ENCODE results near the gene LEMD2. TPM values are rescaled to one million over a fixed set of nuclear protein-coding genes. Genes with fewer than 3 reads are reported as not detected.
A peak's percentile ranks its signal among the peaks of the same experiment; 100 is the strongest.

Gene LEMD2
- total RNA-seq, 1 donor from 2014 or later = 53.6 TPM

DNA sequence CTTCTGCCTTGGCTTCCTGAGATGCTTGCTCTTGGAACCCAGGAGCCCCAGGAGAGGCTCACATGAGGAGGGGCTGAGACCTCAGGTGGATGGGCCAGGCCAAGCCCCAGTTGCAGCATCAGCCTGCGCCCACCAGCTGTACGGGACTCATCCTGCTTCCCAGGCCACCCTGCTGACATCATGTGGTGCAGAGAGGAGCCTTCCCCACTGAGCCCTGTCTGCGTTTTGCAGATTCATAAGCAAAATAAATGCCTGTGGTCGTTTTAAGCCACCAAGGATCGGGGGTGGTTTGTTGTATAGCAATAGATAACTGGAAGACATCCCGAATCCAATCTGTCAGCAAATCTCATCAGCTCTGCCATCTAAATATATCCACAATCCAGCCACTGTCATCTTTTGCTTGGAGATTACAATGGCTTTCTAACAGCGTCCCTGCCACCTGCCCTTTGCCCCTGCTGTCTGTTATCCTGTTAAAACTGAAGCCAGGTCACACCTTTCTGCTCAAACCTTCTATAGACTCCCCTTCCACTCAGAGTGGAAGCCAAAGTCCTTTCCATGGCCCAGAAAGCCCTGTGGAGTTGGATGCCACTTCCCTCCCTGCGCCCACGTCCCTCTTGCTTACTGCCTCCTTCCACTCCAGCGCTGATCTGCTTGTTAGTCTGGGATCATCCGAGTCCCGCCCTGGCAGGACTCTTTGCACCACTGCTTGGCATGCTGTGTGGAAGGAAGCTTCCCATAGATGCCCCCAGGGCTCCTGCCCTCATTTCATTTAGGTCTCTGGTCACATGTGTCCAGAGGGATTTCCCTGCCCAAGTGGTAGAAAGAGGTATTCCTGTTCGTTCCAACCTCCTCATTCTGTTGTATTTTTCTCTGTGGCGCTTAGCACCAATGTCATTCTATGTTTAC, 38.9 kb upstream of the LEMD2 start:
- Histone ChIP-seq H3K9me3 (no peaks in the 10 kb centered on the region), H3K27ac (no peak overlapping the region), H3K4me1 (no peaks in the 10 kb centered on the region), H3K4me3 (no peak overlapping the region), H3K27me3 (ENCODE audit: low read depth) (peaks cover 12% of the 10 kb centered on the region), H3K36me3 (no peaks in the 10 kb centered on the region)
- ATAC-seq (no peak), DNase-seq (peak; percentile 38)
- intact Hi-C loops (cut with DNase I) = no loop called here
- TF ChIP-seq, protein P1, sequence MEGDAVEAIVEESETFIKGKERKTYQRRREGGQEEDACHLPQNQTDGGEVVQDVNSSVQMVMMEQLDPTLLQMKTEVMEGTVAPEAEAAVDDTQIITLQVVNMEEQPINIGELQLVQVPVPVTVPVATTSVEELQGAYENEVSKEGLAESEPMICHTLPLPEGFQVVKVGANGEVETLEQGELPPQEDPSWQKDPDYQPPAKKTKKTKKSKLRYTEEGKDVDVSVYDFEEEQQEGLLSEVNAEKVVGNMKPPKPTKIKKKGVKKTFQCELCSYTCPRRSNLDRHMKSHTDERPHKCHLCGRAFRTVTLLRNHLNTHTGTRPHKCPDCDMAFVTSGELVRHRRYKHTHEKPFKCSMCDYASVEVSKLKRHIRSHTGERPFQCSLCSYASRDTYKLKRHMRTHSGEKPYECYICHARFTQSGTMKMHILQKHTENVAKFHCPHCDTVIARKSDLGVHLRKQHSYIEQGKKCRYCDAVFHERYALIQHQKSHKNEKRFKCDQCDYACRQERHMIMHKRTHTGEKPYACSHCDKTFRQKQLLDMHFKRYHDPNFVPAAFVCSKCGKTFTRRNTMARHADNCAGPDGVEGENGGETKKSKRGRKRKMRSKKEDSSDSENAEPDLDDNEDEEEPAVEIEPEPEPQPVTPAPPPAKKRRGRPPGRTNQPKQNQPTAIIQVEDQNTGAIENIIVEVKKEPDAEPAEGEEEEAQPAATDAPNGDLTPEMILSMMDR (IDR thresholded peaks at IDR 0.05) = no peak

DNA sequence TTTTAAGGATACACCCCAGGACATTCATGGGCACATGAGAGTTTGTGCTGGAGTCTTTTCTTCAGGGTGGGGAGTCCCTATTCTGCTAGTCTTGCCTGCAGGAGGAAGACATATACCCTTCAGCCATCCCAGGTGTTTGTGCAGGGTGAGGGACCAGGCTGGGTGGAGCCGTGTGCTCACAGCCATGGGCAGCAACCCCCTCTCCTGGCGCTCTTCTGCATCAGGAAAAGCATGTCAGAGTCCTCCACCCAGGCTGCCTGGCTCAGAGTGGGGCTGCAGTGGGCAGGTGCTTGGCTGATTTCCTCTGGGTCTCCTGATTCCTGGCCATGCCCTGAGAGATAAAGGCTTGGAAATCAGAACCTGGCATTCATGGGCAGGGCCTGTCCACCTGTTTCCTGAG, 37.6 kb upstream of the LEMD2 start:
- peaks cover 12% of the 10 kb centered on the region for H3K27me3 ChIP-seq (ENCODE audit: low read depth)
- no peak overlapping the region for H3K27ac ChIP-seq
- no peaks in the 10 kb centered on the region for H3K4me1 ChIP-seq
- H3K9me3 ChIP-seq = no peaks in the 10 kb centered on the region
- no peak overlapping the region for H3K4me3 ChIP-seq
- TF ChIP-seq, protein P1 (IDR thresholded peaks at IDR 0.05) = no peak
- DNase-seq (no peak), ATAC-seq (no peak)
- intact Hi-C loops (cut with DNase I) = no loop called here
- no peaks in the 10 kb centered on the region for H3K36me3 ChIP-seq

DNA sequence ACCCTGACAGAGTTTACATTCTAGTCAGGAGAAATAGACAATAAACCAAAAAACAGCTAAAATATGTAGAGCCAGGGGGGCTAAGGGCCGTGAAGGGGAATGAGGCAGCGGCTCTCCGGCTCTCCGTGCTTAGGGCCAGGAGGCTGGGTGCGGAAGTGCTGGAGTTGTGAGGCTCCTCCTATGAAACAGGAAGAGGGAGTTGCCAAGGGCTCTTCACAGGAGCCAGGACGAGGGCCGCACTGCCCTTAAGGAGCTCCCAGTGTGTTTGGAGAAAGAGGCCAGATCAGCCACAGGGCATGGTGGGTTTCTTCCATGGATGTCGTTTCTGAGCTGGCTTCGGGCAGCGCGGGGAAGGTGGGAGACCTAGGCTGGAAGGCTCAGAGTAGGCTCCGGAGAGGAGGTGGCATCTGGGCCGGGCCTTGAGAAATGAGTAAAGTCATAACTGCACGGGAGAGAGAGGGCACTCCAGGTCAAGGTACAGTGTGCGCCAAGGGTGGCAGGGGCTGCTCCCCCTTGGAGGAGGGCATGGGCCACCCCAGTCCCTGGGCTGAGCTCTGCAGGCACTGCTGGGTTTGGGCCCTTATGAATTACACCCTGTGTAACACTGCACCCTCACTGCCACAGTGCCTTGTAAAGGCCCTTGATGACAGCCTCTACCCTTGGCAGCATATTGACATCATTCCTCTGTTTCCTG, 35.7 kb upstream of the LEMD2 start:
- ATAC-seq (peak; percentile 86 to 93), DNase-seq (peak; percentile 75)
- H3K27ac ChIP-seq = peak overlapping the region; percentile 36
- no peaks in the 10 kb centered on the region for H3K9me3 ChIP-seq
- TF ChIP-seq, protein P1 (IDR thresholded peaks at IDR 0.05) = no peak
- no peaks in the 10 kb centered on the region for H3K27me3 ChIP-seq (ENCODE audit: low read depth)
- H3K4me1 ChIP-seq = no peaks in the 10 kb centered on the region
- intact Hi-C loops (cut with DNase I) = no loop called here
- peak overlapping the region; percentile 21 for H3K4me3 ChIP-seq
- no peaks in the 10 kb centered on the region for H3K36me3 ChIP-seq

DNA sequence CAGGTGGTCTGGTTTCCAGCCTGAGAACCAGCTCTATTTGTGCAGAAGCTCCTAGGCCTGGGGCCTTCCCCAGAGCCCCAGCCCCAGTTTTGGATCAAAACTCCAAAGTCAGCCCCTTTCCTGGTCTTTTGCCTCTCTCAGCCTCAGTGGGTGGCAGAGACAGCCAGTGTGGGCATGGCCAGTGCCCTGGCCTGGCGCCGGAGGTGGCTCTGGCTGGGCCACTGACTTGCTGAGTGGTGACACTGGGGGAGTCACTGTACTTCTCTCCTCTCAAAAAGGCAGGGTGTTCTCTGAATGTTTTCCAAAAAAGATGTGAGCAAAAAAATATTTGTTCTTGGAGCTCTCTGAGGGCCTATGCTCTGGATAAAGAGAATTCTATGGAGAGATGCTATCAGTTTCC, 34.9 kb upstream of the LEMD2 start:
- no peaks in the 10 kb centered on the region for H3K36me3 ChIP-seq
- no peaks in the 10 kb centered on the region for H3K9me3 ChIP-seq
- H3K4me3 ChIP-seq = no peak overlapping the region
- no peak for ATAC-seq
- no peaks in the 10 kb centered on the region for H3K4me1 ChIP-seq
- TF ChIP-seq, protein P1 (IDR thresholded peaks at IDR 0.05) = no peak
- no peak overlapping the region for H3K27ac ChIP-seq
- intact Hi-C loops (cut with DNase I) = no loop called here
- peak; percentile 30 for DNase-seq
- no peaks in the 10 kb centered on the region for H3K27me3 ChIP-seq (ENCODE audit: low read depth)

DNA sequence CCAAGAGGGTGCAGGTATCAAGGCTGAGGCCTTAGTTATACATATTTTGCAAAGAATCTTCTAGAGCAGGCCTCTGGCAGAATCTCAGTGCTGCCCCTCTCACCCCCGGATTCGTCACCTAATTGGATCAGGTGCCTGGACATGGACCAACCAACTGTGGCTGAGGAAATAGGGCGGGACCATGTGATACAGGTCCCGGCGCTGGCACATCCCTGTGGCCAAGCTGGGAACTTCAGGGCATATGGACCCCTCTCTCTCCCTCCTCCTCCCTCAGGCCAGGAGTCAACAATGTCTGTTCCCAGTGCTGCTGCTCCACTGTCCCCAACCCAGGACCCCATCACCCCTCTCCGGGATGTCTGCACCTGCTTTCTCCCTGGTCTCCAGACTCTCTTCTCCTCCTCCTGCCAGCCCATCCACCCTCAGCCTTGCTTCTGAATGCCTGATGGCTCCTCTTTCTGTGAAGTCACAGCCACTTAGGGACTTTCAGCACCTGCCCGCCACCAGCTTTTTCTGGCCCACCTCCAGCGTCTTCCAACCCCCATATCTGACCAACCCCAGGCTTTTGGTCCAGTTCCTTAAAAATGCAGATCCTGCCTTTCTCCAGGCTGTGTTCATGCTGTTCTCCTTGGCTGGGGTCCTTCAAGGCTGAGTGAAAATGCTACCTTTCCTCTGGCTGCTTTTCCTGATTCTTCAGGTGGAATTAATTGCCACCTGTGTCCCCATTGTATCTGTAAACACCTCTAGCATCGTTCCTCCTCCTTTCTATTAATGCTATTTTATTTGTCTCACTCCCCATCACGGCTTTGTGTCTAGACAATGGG, 33.9 kb upstream of the LEMD2 start:
- H3K36me3 ChIP-seq = no peaks in the 10 kb centered on the region
- DNase-seq = peak; percentile 14
- no peaks in the 10 kb centered on the region for H3K27me3 ChIP-seq (ENCODE audit: low read depth)
- ATAC-seq = no peak
- H3K9me3 ChIP-seq = no peaks in the 10 kb centered on the region
- intact Hi-C loops (cut with DNase I) = no loop called here
- H3K4me1 ChIP-seq = no peaks in the 10 kb centered on the region
- H3K4me3 ChIP-seq = no peak overlapping the region
- TF ChIP-seq, protein P1 (IDR thresholded peaks at IDR 0.05) = peak; percentile 8
- no peak overlapping the region for H3K27ac ChIP-seq

All from lower lobe of right lung (tissue), 2 donors.